GM12878 (cell line): ENCODE measurements around the gene SSNA1. TPM values are rescaled to one million over a fixed set of nuclear protein-coding genes. Genes with fewer than 3 reads are reported as not detected.

Source experiments
- ATAC-seq: fragments of 200-7000 bp; cut with Tn5 transposase; 3 replicates; pipeline ENCODE4 v1.9.1; 2020; ENCODE audit warnings: mild to moderate bottlenecking, moderate library complexity
- BruUV-seq: library from RNA; stranded (reverse); fragments of 400-500 nt; replicated peaks from 2 replicates; lab custom pipeline; 2021; lab: Mats Ljungman, UMichigan
- CTCF ChIA-PET: fragments of 300-600 bp; sonication (Branson Sonifier 250); formaldehyde crosslinking; extraction: SDS; loops from one replicate; lab custom pipeline; 2021; ENCODE audit warnings: inconsistent platforms; lab: Yijun Ruan, JAX
- POLR2A ChIA-PET: fragments of 350-600 bp; formaldehyde crosslinking; extraction: SDS; loops from one replicate; lab custom pipeline; 2021; ENCODE audit warnings: inconsistent platforms; lab: Charles Lee
- RAD21 ChIA-PET: fragments of 300-600 bp; sonication (Branson Sonifier 250); formaldehyde crosslinking; loops from one replicate; lab custom pipeline; 2023; ENCODE audit warnings: antibody characterized with exemption; ENCODE audit not compliant: unreplicated experiment; lab: Charles Lee
- SMC1A ChIA-PET: fragments of 300-600 bp; sonication (Branson Sonifier 250); formaldehyde crosslinking; loops from one replicate; lab custom pipeline; 2023; ENCODE audit not compliant: unreplicated experiment, uncharacterized antibody; lab: Charles Lee
- DNase-seq: peaks from one replicate; pipeline ENCODE4 v3.0.0-alpha.2; 2011; ENCODE audit warnings: low read depth, low spot score
- FAIRE-seq: peaks from 3 replicates; lab custom pipeline; 2011; peaks lifted over from hg19 to GRCh38; lab: Jason Lieb, UNC
- H2AFZ ChIP-seq: 2 replicates; pipeline ENCODE4 v1.6.0; 2011; ENCODE audit warnings: low read depth, low read length, control low read depth; ENCODE audit not compliant: control insufficient read depth
- H3K27ac ChIP-seq: 2 replicates; pipeline ENCODE4 v1.5.1; 2011; ENCODE audit warnings: control low read depth; ENCODE audit not compliant: control insufficient read depth, insufficient read depth
- H3K27me3 ChIP-seq, 2 experiments: replicated peaks in 1 of 2; 2 replicates each; pipeline versions ENCODE4 v1.6.0 to v1.6.1; 2011; ENCODE audit warnings: low read length in 1 of 2; ENCODE audit not compliant: control insufficient read depth in 2 of 2, insufficient read depth in 2 of 2
- H3K36me3 ChIP-seq, 2 experiments: 2 replicates each; pipeline ENCODE4 v1.5.1; 2011; ENCODE audit warnings: low read length in 1 of 2; ENCODE audit not compliant: control insufficient read depth in 2 of 2, insufficient read depth in 2 of 2
- H3K4me1 ChIP-seq: 2 replicates; pipeline ENCODE4 v1.6.1; 2011; ENCODE audit warnings: mild to moderate bottlenecking, low read length, moderate library complexity, mixed read lengths; ENCODE audit not compliant: control insufficient read depth, insufficient read depth
- H3K4me2 ChIP-seq: 2 replicates; pipeline ENCODE4 v1.6.0; 2011; ENCODE audit warnings: control low read depth; ENCODE audit not compliant: control insufficient read depth, insufficient read depth
- H3K4me3 ChIP-seq: fragments of 200-600 bp; sonication (generic); 2 replicates; pipeline ENCODE4 v1.5.1; 2016
- H3K79me2 ChIP-seq: 2 replicates; pipeline ENCODE4 v1.6.0; 2011; ENCODE audit warnings: low read length; ENCODE audit not compliant: control insufficient read depth, insufficient read depth
- H3K9ac ChIP-seq: 2 replicates; pipeline ENCODE4 v1.8.0; 2011; ENCODE audit warnings: low read length, control low read depth, mixed read lengths; ENCODE audit not compliant: control insufficient read depth, insufficient read depth
- H3K9me3 ChIP-seq: replicated peaks from 3 replicates; pipeline ENCODE4 v1.5.1; 2011; ENCODE audit warnings: mild to moderate bottlenecking, low read length; ENCODE audit not compliant: control insufficient read depth, insufficient read depth
- H4K20me1 ChIP-seq: 2 replicates; pipeline ENCODE4 v1.6.0; 2011; ENCODE audit not compliant: control insufficient read depth, insufficient read depth
- BHLHE40 ChIP-seq, 2 experiments: fragments of 450-650 bp in 1 of 2; IDR thresholded peaks; 2 replicates each; pipeline ENCODE4 v1.6.1; 2011 to 2017; ENCODE audit warnings: low read depth in 2 of 2, borderline replicate concordance in 1 of 2, improper control_type of control experiment in 1 of 2, low read length in 1 of 2, mild to moderate bottlenecking in 1 of 2
- DPF2 ChIP-seq: fragments of 450-650 bp; IDR thresholded peaks from 2 replicates; pipeline ENCODE4 v1.6.1; 2017; ENCODE audit warnings: mild to moderate bottlenecking
- HDGF ChIP-seq: fragments of 450-650 bp; IDR thresholded peaks from 2 replicates; pipeline ENCODE4 v1.6.1; 2016; ENCODE audit warnings: antibody characterized with exemption
- NR2C2 ChIP-seq: IDR thresholded peaks from 2 replicates; pipeline ENCODE4 v1.6.1; 2011; ENCODE audit warnings: borderline replicate concordance, low read depth; ENCODE audit not compliant: control insufficient read depth, insufficient read length
- NR2F1 ChIP-seq: fragments of 450-650 bp; conservative IDR thresholded peaks from 2 replicates; pipeline ENCODE4 v1.6.1; 2017; ENCODE audit warnings: mild to moderate bottlenecking
- PAX5 ChIP-seq: IDR thresholded peaks from 2 replicates; pipeline ENCODE4 v1.6.1; 2011; ENCODE audit warnings: low read depth, low read length, borderline replicate concordance
- POLR2AphosphoS5 ChIP-seq: IDR thresholded peaks from 2 replicates; pipeline ENCODE4 v1.6.1; 2011; ENCODE audit warnings: mild to moderate bottlenecking, low read length, inconsistent platforms
- RBBP5 ChIP-seq: fragments of 200-600 bp; sonication (generic); conservative IDR thresholded peaks from 2 replicates; pipeline ENCODE4 v1.6.1; 2016
- RCOR1 ChIP-seq: conservative IDR thresholded peaks from 2 replicates; pipeline ENCODE4 v1.6.1; 2012; ENCODE audit warnings: low read depth, low read length, improper control_type of control experiment
- RELA ChIP-seq: fragments of 450-650 bp; IDR thresholded peaks from 2 replicates; pipeline ENCODE4 v1.8.0; 2014; ENCODE audit warnings: borderline replicate concordance; ENCODE audit not compliant: partially characterized antibody
- SREBF1 ChIP-seq: IDR thresholded peaks from 2 replicates; pipeline ENCODE4 v1.6.1; 2012; ENCODE audit warnings: mild to moderate bottlenecking, low read length
- TAF1 ChIP-seq: IDR thresholded peaks from 2 replicates; pipeline ENCODE4 v1.6.1; 2011; ENCODE audit warnings: mild to moderate bottlenecking, low read depth, low read length, borderline replicate concordance
- TARDBP ChIP-seq: IDR thresholded peaks from 2 replicates; pipeline ENCODE4 v1.6.1; 2016; ENCODE audit warnings: borderline replicate concordance
- WRNIP1 ChIP-seq: IDR thresholded peaks from 2 replicates; pipeline ENCODE4 v1.6.1; 2011; ENCODE audit warnings: low read depth, low read length, improper control_type of control experiment, borderline replicate concordance
- ZBTB4 ChIP-seq: fragments of 450-650 bp; formaldehyde crosslinking; IDR thresholded peaks from 2 replicates; pipeline ENCODE4 v1.4.0; 2022; ENCODE audit warnings: mild to moderate bottlenecking, moderate library complexity
- ZZZ3 ChIP-seq: IDR thresholded peaks from 2 replicates; pipeline ENCODE4 v1.6.1; 2011; ENCODE audit warnings: low read depth; ENCODE audit not compliant: control insufficient read depth, insufficient read length
- WGBS: methylation state at CpG from one replicate; pipeline ENCODE4 v1.1.6; 2016; ENCODE audit warnings: low lambda C conversion rate; ENCODE audit not compliant: insufficient replicate concordance, insufficient coverage; ENCODE audit errors: missing lambda C conversion rate; 5-methylcytosine and 5-hydroxymethylcytosine counted together
- in situ Hi-C: fragments of 300-500 bp; cut with MboI; formaldehyde crosslinking; loops from 9 replicates; pipeline ENCODE4 v1.14.3; 2018; ENCODE audit warnings: mixed read lengths
- intact Hi-C: fragments of 100-400 bp; cut with micrococcal nuclease; formaldehyde crosslinking; loops from one replicate; pipeline ENCODE4 v1.14.2; 2022; ENCODE audit not compliant: unreplicated experiment
- polyA plus RNA-seq, 11 experiments: library from polyadenylated mRNA; depleted of rRNA in 4 of 11; unstranded in 6 of 11; stranded (reverse) in 5 of 11; fragments of >200 nt; fragmentation: Nextera tagmentation in 4 of 11; fragmentation: Illumina TruSeq in 1 of 11; extraction: Ambion mirVana in 4 of 11; extraction: Trizol in 1 of 11; gene quantifications; 1 replicate in 1 of 11; 2 replicates in 10 of 11; pipeline versions ENCODE4 v1.2.1 to v1.2.3, GENCODE V29; 2011 to 2016; ENCODE audit warnings: inconsistent platforms in 2 of 11, missing spikeins in 2 of 11, low read depth in 1 of 11
- total RNA-seq, 4 experiments: library from RNA; depleted of rRNA in 3 of 4; stranded (reverse); fragments of >200 nt in 3 of 4; fragmentation: Illumina TruSeq in 1 of 4; extraction: Trizol in 1 of 4; gene quantifications; 2 replicates each; pipeline versions ENCODE4 v1.2.1 to v1.2.3, GENCODE V29; 2013 to 2021
- TF ChIP-seq, protein P1 (sequence below): IDR thresholded peaks from 2 replicates; pipeline ENCODE4 v1.6.1; 2012; ENCODE audit warnings: low read depth, low read length, improper control_type of control experiment
- TF ChIP-seq, protein P2 (sequence below): fragments of 450-650 bp; IDR thresholded peaks from 2 replicates; pipeline ENCODE4 v1.6.1; 2017; ENCODE audit warnings: borderline replicate concordance

The SSNA1 gene
- total and polyA plus RNA-seq, 10 of the 15 experiments (the other 5 are each of a cell fraction or from before 2014, with no cell fraction given): 0.63 to 139 (median 78.0) TPM

DNA sequence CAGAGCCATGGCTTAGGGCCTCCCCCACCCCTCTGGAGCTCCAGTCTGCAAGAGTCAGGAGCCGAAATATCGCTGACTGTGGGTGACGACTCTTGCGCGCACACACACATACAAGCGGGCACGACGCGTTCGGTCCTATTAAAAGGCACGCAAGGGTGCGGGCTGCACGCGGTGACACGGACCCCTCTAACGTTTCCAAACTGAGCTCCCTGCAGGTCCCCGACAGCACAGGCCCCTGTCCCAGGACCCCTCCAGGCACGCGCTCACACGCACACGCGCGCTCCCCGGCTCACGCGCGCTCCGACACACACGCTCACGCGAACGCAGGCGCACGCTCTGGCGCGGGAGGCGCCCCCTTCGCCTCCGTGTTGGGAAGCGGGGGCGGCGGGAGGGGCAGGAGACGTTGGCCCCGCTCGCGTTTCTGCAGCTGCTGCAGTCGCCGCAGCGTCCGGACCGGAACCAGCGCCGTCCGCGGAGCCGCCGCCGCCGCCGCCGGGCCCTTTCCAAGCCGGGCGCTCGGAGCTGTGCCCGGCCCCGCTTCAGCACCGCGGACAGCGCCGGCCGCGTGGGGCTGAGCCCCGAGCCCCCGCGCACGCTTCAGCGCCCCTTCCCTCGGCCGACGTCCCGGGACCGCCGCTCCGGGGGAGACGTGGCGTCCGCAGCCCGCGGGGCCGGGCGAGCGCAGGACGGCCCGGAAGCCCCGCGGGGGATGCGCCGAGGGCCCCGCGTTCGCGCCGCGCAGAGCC lies 49.6 kb upstream of the SSNA1 start, which contains the start of gene GRIN1 (continued):
- TF ChIP-seq ZBTB4 (CRISPR knock-in tag) (no peak), ZZZ3 (no peak)

DNA sequence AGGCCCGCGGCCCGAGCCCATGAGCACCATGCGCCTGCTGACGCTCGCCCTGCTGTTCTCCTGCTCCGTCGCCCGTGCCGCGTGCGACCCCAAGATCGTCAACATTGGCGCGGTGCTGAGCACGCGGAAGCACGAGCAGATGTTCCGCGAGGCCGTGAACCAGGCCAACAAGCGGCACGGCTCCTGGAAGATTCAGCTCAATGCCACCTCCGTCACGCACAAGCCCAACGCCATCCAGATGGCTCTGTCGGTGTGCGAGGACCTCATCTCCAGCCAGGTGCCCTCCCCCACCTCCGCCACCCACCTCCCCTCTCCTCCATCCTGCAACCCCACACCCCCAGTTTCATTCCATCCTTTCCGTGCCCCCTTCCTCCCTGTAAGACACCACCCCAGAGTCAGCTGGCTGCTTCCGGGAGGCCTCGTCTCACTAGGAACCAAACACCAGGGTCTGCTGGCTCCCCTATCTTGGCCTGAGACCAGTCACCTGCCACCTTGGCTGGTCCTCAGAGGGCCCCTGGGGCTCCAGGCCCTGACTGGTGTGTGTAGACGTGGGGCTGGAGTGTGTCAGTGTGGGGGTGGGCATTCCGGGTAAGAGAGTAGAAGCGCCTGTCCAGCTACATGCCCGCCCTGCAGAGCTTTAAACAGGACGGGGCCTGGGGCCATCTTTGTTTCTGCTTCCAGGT lies 48.9 kb upstream of the SSNA1 start:
- Histone ChIP-seq H3K4me2 (no peak overlapping the region), H3K27ac (no peak overlapping the region), H3K27me3 (peaks cover 10 to 14% of the 10 kb centered on the region in 2 experiments), H3K36me3 (no peaks in the 10 kb centered on the region), H3K9ac (no peak overlapping the region), H3K79me2 (no peaks in the 10 kb centered on the region), H4K20me1 (no peaks in the 10 kb centered on the region), H3K4me1 (no peaks in the 10 kb centered on the region), H3K4me3 (no peak overlapping the region), H2AFZ (no peak overlapping the region), H3K9me3 (no peaks in the 10 kb centered on the region; the same call in 2 of the 3 replicates)
- BruUV-seq: no TSS peak
- intact Hi-C loops: no loop called here
- whole genome bisulfite sequencing: 56% methylated on average over 26 of the region's 37 CpGs
- in situ Hi-C loops: no loop called here
- SMC1A ChIA-PET: no interaction called here
- CTCF ChIA-PET: interaction anchor here (1.7 kb wide), 1 partner anchor 9 kb away, joined by 4 read pairs; no protein-coding TSS in a partner anchor
- POLR2A ChIA-PET: interaction anchor here (0.6 to 3.1 kb wide), 3 partner anchors 10 to 16 kb away, joined by 4 to 8 read pairs (median 5); no protein-coding TSS in a partner anchor
- RAD21 ChIA-PET: no interaction called here
- FAIRE-seq: no peak
- ATAC-seq: no peak
- DNase-seq: no peak
- TF ChIP-seq, protein P1, sequence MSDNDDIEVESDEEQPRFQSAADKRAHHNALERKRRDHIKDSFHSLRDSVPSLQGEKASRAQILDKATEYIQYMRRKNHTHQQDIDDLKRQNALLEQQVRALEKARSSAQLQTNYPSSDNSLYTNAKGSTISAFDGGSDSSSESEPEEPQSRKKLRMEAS: no peak
- TF ChIP-seq WRNIP1: no peak
- TF ChIP-seq BHLHE40 (IDR thresholded peaks at IDR 0.05; ENCODE audit: borderline replicate concordance in 1 of 2, low read depth in 2 of 2, low read length in 1 of 2): no peak
- TF ChIP-seq TAF1: no peak
- TF ChIP-seq NR2F1: no peak
- TF ChIP-seq TARDBP: no peak
- no peak for TF ChIP-seq PAX5
- TF ChIP-seq RBBP5: no peak
- no peak for TF ChIP-seq SREBF1
- TF ChIP-seq RCOR1: no peak
- TF ChIP-seq RELA: no peak
- no peak for TF ChIP-seq DPF2
- no peak for TF ChIP-seq HDGF
- no peak for TF ChIP-seq NR2C2
- TF ChIP-seq, protein P2, sequence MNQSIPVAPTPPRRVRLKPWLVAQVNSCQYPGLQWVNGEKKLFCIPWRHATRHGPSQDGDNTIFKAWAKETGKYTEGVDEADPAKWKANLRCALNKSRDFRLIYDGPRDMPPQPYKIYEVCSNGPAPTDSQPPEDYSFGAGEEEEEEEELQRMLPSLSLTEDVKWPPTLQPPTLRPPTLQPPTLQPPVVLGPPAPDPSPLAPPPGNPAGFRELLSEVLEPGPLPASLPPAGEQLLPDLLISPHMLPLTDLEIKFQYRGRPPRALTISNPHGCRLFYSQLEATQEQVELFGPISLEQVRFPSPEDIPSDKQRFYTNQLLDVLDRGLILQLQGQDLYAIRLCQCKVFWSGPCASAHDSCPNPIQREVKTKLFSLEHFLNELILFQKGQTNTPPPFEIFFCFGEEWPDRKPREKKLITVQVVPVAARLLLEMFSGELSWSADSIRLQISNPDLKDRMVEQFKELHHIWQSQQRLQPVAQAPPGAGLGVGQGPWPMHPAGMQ: no peak
- TF ChIP-seq POLR2AphosphoS5: no peak
